Keratinocyte (primary cell): ENCODE results near the gene EFNB3.

Source experiments
- EZH2 ChIP-seq: IDR thresholded peaks from one replicate; pipeline ENCODE4 v1.6.1; 2012; ENCODE audit warnings: inconsistent platforms, mild to moderate bottlenecking, low read length, moderate library complexity
- TF ChIP-seq, protein P1 (sequence below), 3 experiments: IDR thresholded peaks in 1 of 3; conservative IDR thresholded peaks in 1 of 3; optimal IDR thresholded peaks in 1 of 3; 2 replicates in 2 of 3; 3 replicates in 1 of 3; pipeline versions ENCODE3 to v1.5.1; 2011; ENCODE audit warnings: low read length in 3 of 3, mild to moderate bottlenecking in 3 of 3, moderate library complexity in 2 of 3, control low read depth in 1 of 3, inconsistent platforms in 1 of 3; ENCODE audit not compliant: insufficient read depth in 2 of 3; ENCODE audit errors: extremely low read depth in 1 of 3

- TF ChIP-seq, protein P1, sequence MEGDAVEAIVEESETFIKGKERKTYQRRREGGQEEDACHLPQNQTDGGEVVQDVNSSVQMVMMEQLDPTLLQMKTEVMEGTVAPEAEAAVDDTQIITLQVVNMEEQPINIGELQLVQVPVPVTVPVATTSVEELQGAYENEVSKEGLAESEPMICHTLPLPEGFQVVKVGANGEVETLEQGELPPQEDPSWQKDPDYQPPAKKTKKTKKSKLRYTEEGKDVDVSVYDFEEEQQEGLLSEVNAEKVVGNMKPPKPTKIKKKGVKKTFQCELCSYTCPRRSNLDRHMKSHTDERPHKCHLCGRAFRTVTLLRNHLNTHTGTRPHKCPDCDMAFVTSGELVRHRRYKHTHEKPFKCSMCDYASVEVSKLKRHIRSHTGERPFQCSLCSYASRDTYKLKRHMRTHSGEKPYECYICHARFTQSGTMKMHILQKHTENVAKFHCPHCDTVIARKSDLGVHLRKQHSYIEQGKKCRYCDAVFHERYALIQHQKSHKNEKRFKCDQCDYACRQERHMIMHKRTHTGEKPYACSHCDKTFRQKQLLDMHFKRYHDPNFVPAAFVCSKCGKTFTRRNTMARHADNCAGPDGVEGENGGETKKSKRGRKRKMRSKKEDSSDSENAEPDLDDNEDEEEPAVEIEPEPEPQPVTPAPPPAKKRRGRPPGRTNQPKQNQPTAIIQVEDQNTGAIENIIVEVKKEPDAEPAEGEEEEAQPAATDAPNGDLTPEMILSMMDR (optimal IDR thresholded peaks at IDR 0.05 in 1 of 3, IDR thresholded peaks at IDR 0.05 in 1 of 3, conservative IDR thresholded peaks at IDR 0.05 in 1 of 3; ENCODE audit: extremely low read depth in 1 of 3, insufficient read depth in 2 of 3, low read length in 3 of 3), result no peak
- no peak for TF ChIP-seq EZH2
These were observed 7.0 kb upstream of the EFNB3 start for GRCh38 chr17:7697828-7698588.
